ENCODE measurements around the gene RHNO1.

DNA sequence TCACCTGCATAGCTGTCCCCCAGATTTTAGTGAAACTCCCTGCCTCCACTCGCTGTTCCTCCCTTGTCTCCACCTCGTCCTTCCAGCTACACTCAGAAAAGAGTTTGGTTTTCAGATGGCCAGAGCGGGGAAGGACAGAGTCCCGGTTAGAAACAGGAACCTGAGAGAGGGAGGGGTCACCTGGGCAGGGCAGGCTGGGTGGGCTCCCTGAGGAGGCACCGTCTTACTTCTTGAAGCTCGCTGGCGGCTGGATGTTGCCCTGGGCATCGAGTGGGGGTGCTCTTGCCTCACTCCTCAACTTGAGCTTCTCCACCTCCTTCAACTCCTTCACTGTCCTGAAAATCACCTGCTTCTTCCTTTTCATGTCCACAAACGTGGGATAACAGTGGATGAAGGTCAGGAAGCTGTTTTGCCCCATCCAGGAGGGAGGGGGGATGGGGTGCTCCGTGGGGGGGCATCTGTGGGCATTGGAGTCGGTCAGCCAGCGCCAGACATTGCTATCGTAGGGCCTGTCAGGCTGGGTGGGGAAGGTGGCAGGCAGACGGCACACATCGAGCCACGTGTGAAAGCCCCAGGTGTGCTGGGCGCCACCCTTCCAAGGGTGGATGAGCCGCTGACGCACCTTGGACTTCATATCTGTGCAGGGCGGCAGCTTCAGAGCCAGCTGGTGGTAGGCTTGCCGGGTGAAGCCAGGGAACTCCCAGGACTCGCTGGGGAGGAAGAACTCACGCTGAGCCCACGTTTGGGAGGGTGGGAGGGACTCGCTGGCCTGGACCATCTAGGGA is 22.2 kb upstream of the RHNO1 start:
- no peak for TF ChIP-seq POLR2A (IDR thresholded peaks at IDR 0.05; ENCODE audit: low read length)
- no peak for TF ChIP-seq GATA1 (IDR thresholded peaks at IDR 0.05; ENCODE audit: low read depth, low read length)

Measured in erythroblast (primary cell).